ENCODE data around the gene ERVK3-1.
A peak's percentile ranks its signal among the peaks of the same experiment; 100 is the strongest.
"Not testable (repeated sequence)": the region's sequence is repeated elsewhere in the genome, so short reads cannot be mapped to it uniquely, and the experiment has no call there.

Gene ERVK3-1, protein sequence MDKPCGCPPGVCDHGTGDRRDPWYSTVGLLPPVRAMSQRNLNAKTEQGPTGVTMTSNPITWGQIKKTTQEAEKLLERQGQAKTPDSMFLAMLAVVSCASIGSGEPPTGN

DNA sequence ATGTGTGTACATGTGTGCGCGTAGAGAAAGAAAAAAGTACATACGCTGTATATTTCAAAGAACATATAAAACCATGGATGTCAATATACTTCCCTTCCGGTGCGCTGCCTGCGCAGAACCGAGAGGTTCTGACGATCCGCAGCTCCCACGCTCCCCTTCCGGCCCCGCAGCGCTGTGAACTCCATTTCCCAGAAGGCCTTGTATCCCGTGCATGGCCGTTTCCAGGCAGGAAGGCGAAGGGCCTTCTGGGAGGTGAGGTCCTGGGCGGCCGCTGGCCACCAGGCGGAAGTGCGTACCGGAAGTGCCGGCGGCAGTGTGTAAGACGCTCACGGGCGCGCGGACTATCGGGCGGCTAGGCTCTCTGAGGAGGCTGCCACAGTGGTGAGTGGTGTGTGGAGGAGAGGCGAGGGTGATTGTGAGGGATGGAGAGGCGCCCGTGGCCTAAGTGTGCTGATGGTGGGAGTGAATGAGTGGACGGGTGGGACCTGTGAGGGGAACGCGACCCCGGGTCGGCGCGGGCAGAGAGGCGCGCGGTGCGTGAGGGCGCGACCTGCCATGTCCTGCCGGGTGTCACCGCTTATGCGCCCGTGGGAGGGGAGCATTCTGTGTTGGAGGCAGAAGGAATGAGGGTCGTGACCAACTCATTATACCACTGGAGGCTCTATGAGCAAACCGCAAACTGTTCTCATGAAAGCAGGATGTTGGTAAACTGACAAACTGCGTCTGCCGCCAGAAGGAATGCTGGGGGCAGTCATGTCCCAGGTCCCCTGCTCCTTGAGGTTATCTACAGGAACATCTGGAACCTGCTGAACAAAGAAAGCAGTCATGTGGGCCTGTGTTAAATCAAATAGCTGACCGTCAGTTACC is at the start of gene ERVK3-1:
ERVK3-1 (plus strand) TSS at position 313 of the 867 bp plus-strand sequence. CDS start 6,792 bp downstream, outside the sequence.
- DNase-seq, result peak; percentile 81

DNA sequence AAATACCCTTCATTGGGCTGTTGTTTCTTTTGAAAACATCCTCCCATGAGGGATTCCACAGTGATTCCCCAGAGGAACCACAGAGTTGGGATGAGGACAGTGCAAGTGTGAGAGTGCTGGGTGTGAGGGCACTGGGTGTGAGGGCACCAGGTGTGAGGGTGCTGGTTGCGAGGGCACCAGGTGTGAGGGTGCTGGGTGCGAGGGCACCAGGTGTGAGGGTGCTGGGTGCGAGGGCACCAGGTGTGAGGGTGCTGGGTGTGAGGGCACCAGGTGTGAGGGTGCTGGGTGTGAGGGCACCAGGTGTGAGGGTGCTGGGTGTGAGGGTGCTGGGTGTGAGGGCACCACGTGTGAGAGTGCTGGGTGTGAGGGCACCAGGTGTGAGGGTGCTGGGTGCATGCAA is 46.9 kb upstream of the ERVK3-1 start:
- not testable (repeated sequence) for DNase-seq

DNA sequence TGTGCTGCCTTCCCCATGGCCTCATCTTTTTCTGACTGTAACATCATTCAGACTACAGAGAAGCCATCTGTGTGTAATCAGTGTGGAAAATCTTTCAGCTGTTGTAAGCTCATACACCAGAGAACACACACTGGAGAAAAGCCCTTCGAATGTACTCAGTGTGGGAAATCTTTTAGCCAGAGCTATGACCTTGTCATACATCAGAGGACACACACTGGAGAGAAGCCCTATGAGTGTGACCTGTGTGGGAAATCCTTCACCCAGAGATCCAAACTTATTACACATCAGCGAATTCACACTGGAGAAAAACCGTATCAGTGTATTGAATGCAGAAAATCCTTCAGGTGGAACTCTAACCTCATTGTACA is 43.6 kb upstream of the ERVK3-1 start:
- no peak for DNase-seq

DNA sequence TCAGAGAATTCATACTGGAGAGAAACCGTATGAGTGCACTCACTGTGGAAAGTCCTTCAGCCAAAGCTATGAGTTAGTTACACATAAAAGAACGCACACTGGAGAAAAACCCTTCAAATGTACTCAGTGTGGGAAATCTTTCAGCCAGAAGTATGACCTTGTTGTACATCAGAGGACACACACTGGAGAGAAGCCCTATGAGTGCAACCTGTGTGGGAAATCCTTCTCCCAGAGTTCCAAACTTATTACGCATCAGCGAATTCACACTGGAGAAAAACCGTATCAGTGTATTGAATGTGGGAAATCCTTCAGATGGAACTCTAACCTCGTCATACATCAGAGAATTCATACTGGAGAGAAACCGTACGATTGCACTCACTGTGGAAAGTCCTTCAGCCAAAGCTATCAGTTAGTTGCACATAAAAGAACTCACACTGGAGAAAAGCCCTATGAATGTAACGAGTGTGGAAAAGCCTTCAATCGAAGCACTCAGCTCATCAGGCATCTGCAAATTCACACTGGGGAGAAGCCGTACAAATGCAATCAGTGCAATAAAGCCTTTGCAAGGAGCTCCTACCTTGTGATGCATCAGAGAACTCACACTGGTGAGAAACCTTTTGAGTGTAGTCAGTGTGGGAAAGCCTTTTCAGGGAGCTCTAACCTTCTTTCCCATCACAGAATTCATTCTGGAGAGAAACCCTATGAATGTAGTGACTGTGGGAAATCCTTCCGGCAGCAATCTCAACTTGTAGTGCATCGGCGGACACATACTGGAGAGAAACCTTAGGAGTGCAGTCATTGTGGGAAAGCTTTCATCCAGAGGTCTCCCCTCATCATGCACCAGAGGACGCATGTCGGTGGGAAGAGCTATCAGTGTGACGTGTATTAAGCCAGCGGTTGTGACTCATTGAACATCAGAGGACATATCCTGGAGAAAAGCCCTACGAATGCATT is 42.9 kb upstream of the ERVK3-1 start:
- no peak for DNase-seq

DNA sequence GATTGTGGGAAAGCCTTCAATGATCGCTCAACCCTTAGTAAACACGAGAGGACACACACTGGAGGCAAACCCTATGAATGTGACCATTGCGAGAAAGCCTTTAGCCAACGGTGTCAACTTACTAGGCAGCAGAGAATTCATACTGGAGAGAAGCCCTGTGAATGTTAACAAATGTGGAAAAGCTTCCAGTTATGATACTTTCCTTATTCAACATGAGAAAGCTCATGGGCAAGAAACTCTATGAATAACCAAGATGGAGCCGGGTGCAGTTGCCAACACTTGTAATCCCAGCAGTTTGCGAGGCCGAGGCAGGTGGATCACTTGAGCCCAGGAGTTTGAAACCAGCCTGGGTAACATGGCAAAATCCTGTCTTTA is 42.3 kb upstream of the ERVK3-1 start:
- no peak for DNase-seq

DNA sequence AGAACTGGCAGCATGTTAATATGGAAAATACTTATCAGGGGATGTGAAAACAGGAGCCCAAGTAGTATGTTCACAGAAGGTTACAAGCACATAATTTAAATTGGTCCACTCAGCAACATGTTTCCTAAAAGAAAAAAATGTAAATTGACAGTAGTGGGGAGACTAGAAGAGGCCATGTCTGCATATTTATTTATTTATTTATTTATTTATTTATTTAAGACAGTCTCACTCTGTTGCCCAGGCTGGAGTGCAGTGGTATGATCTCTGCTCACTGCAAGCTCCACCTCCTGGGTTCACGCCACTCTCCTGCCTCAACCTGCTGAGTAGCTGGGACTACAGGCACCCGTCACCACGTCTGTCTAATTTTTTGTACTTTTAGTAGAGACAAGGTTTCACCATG is 40.1 kb upstream of the ERVK3-1 start:
- no peak for DNase-seq

DNA sequence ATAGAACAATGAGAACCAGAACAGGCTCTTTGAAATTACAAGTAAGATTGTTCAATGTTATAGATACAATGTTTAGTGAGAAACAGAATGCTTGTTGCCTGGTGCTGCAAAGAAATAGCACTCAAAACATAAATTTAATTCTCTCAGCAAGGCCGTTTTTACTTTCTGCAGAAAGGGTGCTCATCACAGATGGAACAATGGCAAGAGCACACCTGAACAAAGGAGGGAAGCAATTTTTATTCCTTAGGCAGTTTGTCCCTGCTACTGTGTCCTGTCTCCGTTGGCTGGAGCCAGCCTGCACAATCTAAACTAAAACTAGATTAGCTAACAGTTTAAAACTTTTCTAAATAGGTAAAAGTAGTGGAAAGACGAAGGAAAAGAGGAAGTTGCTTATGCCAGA is 36.8 kb upstream of the ERVK3-1 start:
- no peak for DNase-seq

DNA sequence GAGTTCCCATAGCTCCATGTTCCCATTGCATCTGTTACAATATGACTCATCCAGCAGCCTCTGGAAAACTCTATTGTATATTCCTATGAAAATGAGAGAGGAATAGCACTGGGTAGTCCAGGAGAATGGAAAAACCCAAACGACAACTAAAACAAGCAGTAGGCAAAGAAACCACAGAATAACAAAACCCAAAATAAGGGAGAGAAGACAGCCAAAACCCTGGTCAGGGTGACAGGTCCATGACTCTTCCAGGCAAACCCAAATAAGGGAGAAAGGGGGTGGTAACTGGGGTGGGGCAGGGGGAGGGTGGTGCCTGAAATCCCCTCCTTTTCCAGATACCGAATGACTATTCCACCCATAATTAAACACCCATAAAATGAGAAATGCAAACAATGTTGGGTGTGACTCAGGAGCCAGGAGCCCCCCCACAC is 30.4 kb upstream of the ERVK3-1 start:
- DNase-seq, result no peak

DNA sequence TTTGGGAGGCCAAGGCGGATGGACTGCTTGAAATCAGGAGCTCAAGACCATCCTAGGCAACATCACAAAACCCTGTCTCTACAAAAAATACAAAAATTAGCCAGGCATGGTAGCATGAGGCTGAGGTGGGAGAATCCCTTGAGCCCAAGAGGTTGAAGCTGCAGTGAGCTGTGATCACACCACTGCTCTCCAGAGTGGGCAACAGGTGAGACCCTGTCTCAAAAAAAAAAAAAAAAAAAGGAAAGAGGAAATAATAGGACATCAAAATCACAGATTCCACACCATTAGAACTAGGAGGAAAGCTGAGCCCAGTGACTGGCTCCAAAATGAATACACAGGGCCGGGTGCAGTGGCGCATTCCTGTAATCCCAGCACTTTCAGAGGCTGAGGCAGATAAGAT is 29.6 kb upstream of the ERVK3-1 start:
- no peak for DNase-seq

DNA sequence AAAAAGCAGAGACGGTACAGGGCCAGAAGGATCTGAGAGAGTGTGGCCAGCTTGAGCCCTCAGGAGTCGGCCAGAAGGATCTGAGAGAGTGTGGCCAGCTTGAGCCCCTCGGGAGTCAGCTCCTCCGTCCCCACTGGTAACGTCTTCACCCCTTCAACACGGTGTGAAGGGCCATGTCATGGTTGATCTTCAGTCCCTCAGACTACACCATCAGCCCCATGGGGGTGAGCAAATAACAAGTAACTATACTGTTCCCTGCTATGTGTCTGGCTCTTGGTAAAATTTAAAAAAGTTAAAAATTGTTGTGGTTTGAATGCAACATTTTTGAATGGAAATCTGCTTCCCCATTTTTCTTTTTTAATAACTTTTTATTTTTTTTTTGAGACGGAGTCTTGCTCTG is 28.0 kb upstream of the ERVK3-1 start:
- DNase-seq, result no peak

DNA sequence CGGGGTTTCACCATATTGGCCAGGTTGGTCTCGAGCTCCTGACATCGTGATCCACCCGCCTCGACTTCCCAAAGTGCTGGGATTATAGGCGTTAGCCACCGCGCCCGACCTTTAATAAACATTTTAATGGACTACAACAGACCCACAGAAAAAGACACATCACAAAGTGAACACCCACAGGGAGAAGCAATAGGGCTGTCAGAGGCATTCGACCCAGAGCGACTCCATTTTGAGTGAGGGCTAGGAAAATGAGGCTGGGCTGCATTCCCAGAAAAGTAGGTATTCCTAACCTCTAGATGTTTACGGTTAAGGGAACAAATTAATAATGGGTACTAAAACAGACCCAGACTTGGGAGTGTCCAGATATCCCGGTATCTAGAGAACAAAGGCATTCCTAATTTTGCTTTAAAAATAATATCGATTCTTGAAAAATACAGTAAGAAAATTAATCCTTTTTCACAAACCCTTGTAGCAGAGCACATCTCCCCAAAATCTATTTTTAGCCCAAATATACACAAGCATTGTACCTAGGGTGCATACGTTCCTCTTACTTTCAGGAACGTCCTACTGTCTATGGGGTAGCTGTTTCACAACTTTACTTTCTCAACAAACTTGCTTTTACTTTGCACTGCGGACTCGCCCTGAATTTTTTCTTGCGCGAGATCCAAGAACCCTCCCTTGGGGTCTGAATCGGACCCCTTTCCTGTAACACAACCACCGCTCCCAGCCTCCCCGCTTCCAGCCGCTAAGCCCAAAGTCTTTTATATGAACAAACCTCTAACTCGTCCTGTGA is 27.2 kb upstream of the ERVK3-1 start:
- DNase-seq, result no peak

DNA sequence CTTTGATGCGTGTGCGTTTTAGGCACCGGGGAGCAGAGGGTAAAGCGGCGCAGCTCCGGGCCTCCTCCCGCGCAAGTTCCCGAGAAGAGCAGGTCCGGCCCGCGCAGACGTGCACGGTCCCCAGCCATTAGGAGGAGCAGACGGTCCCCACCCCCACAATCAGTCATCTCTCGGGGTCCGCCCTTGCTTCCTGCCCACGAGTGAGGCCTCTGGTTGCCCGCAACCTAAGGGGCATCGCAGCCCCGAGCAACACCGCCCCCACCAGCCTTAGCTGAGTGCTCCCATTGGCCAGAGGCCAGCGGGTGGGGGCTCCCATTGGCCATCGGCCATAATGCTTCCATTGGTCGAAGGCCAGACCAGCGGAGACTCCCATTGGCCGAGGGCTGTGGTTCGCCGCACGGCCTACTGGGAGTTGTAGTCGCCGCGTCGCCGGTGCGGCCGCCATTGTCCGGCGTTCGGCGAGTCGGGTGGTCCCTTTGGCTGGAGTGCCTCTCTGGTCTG is 26.6 kb upstream of the ERVK3-1 start, which contains the start of gene ZNF8:
ZNF8 (plus strand) TSS at position 415 of the 501 bp plus-strand sequence. CDS start 127 bp downstream, outside the sequence.
- peak; percentile 95 for DNase-seq

DNA sequence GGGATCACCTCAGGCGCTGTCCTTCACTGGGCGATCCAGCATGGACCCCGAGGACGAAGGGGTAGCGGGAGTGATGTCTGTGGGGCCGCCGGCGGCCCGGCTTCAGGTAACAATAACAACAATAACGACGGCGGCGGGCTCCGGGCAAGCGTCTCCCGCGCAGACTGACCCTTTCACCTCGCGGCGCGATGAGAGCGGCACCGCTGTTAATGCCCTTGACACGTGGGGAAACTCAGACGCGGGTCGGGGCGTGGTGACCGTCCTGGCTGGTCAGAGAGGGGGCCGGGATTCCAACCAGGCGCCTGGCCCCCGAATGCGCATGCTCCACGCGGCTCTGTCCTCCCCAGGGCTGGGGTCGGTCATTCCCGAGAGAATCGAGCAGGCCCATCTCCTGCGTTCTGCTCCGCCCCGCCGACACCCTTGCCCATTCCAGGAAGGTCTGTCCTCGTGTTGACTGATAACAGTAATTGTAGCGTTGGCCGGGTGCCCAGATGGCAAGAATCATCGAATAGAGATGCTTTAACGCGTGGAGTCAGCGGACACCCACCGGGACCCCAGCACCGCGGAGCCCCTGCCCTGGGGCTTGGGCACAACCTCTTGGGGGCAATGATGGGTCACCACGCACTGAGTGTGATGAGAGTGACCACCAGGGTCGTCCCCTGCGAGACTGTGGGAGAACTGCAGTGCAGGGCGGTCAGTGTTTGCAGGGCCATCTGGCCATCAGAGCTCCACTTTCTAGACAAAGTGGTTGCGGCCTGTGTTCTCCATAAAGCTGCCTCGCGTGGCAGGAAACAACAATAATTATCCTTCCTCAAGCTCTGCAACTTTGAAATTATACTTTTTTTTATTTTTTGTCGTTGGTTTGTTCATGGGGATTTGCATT is 25.9 kb upstream of the ERVK3-1 start:
- DNase-seq, result no peak

DNA sequence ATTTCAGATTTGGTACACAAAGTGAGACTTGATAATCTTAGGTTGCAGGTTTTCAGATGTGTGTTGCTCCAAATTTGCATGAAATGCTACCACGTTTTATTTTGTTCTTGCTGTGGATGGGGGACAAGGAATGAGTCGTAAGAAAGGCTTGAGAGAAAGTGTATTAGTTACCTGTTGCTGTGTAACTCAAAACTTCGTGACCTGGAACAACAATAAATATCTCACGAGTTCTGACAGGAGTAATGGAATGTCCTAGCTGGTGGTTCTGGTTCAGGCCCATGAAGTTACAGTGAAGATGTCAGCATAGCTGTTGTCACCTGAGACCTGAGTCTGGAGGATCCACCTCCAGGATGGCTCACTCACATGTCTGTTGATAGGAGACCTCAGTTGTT is 25.3 kb upstream of the ERVK3-1 start:
- no peak for DNase-seq

DNA sequence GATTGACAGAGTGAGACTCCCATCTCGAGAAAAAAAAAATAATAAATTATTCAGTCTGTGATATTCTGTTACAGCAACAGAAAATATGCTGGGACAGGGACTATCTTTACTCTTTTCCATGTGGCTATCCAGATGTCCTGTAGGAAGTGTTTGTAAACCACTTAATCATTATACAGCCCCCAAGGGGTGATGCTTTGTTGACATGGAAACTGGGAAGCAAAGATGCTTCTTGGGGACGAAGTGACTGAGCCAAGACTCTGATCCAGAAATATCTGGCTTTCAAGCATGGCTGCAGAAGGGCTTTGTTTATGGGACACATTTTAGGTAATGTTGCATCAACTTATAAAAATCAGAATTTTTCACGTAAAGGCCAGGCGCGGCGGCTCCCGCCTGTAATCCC is 21.0 kb upstream of the ERVK3-1 start:
- DNase-seq, result no peak

DNA sequence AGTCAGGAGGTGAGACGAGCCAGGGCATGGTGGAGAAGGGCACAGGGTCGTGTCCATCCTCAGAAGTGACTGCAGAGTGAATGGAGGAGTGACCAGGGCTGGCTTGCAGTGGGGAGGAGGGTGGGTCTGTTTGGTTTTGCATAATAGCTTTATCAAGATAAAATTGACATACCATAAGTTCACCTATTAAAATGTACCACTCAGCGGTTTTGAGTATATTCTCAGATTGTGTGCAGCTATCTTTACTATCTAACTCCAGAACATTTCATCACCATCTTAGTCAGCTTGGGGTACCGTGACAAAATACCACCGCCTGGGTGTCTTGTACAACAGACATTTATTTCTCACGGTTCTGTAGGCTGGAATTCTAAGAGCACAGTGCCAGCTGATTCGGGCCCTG is 13.2 kb upstream of the ERVK3-1 start:
- no peak for DNase-seq

DNA sequence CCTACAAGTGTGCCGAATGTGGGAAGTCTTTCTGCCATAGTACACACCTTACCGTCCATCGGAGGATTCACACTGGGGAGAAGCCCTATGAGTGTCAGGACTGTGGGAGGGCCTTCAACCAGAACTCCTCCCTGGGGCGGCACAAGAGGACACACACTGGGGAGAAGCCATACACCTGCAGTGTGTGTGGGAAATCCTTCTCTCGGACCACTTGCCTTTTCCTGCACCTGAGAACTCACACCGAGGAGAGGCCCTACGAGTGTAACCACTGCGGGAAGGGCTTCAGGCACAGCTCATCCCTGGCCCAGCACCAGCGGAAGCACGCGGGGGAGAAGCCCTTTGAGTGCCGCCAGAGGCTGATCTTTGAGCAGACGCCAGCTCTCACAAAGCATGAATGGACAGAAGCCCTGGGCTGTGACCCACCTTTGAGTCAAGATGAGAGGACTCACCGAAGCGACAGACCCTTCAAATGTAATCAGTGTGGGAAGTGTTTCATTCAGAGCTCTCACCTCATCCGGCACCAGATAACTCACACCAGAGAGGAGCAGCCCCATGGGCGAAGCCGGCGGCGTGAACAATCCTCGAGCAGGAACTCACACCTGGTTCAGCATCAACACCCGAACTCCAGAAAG is 10.3 kb upstream of the ERVK3-1 start:
- no peak for DNase-seq

DNA sequence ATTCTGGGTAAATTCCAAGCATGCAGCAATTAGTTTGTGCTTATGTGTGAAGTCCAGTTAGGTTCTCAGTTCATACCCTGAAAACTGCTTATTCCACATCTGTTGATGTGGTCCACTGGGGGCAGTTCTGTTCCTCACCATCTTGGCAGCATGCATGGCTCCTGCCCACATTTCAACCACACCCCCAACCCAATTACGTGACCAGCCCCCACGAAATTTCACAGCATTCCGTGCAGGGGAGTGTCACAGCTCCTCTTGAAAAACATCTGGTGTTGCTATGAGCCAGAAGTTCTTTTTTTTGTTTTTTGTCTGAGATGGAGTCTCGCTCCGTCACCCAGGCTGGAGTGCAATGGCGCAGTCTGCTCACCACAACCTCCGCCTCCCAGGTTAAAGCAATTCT is 9.1 kb upstream of the ERVK3-1 start:
- DNase-seq, result no peak

DNA sequence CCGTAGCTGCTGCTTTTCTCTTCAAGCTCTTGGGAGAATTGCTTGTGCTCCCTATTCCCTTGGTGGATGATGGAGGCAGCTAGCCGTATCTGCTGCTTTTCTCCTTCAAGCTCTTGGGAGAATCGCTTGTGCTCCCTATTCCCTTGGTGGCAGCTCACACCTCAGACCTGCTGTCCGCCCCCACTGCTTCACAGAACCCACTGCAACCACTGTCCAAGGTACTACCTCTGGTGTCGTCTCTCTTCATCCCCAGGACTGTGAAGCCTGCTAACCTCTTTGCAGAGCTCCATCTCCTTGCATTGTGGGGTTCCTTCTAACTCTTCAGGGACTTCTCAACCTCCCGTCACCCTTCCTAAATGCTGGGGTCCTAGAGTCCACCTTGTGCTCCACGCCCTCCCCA is 4.6 kb upstream of the ERVK3-1 start:
- DNase-seq, result no peak

DNA sequence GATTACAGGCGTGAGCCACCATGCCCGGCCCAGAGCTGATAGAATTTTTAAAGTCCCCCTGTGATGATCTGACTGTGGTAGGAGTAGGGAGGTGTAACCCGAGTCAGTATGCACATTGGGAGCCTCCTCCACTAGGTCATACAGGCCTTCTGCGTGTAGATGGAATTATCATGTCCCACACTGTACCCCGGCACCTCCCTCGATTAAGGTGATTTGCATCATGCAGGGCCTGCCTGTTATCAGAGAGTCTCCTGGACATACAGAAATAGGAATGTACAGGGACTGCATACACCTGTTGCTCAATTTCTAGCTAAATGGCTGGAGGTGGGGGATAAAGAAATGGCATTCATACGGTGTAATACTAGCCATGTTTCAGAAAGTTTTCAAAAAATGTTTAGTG is 922 bp upstream of the ERVK3-1 start:
- no peak for DNase-seq

DNA sequence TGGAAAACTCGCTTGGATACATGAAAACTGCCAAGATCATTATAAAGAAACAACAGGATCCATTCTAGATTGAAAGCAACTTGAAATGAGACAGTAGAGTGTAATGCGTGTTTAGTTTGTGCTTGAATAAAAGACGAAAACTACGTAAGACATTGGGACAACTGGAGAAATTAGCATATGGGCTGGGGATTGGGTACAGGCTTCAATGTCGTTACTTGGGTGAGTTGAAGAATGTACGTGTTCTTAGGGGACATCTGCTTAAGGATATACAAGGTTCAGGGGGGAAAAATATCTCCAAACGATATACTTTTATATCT is 471 bp upstream of the ERVK3-1 start:
- no peak for DNase-seq
